Stimulated activated CD8-positive, alpha-beta memory T cell treated with anti-CD3 and anti-CD28 coated beads, Interleukin-12 subunit alpha, Interleukin-12 subunit beta, amount 100 ng/mL, for 4 hours (primary cell): ENCODE results near the gene CMIP.

Experiments used
- DNase-seq: peaks from one replicate; pipeline ENCODE4 v3.0.0-alpha.2; 2020; ENCODE audit warnings: low read depth

The CMIP gene

GRCh38 chr16:81703177-81704155 is 258.9 kb downstream of the CMIP start:
- DNase-seq, result no peak

GRCh38 chr16:81705261-81705660 is 260.7 kb downstream of the CMIP start:
- no peak for DNase-seq

DNA sequence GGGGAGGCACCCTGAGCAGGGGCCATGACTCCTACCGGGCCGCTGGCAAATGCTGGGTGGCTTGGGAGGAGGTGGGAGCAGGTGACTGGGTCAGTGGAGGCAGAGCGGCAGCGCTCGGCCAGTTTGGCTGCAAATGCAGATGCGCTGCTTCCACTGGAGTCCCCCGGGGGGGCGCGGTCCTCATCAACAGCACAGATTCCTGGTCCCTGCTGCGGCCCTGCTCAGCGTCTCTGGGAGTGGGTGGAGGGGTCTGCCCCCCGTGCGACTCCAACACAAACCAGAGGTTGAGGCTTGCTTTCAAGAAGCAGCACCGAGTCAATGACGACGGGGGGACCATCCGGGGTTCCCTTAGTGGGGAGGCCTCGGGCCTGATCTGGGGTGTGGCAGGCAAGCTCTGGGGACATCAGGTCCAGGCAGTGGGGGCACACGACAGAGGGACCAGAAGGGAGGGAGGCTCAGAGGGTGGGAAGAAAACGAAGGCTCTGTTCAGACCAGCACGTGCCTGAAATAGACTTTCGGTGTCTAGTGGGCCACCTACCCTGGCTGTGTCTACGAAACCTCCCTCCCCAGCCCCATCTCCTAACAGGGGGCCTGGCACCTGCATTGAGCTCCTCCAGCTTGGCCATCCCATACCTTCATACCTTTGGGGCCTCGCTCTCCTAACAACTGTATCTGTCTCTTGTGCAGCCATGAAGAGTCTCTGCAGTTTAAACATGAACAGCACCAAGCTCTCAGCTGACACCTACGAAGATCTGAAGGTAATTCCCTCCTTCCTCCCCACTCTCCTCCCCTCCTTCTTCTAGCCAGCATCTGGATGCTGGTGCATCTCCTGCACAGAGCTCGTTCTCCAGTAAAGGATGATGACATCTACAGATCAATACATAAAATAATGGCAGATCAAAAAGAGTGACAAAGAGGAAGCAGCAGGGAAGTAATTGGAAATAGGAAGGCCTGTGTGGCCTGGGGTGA is 262.0 kb downstream of the CMIP start:
- DNase-seq, result no peak

GRCh38 chr16:81707411-81708265 is 263.0 kb downstream of the CMIP start:
- DNase-seq, result no peak

DNA sequence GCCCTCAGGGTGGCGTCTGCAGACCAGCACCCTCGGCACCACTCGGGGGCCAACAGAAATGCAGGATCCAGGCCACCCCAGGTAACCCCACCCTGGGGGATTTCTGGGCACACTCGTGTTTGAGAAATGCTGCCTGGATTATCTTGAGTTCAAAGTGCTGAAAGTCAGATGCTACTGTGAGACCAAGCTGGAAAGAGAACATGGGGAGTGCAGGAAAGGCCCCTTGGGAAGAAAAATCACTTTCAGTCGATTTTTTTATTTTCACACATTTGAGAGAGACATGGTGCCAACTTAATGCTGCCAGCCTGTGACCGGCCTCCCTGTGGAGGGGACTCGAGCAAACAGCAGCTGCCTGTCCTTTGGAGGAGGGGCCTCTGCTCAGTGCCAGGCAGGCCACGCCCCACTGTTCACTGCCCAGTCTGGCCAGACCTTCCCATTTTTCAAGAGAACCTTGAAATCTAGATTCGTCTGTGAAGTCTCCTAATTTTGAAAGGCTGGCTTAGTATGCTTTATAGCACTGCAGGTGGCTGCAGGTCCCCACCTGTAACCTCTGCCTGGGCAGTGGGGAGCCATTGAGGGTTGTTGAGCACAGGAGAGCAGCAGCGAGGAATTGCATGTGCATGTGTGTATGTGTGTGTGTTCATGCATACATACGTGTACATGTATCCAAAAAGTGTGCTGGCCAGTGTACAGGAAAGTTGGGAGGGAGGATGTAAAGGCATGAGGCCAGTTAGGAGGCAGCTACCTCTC is 263.8 kb downstream of the CMIP start:
- no peak for DNase-seq

DNA sequence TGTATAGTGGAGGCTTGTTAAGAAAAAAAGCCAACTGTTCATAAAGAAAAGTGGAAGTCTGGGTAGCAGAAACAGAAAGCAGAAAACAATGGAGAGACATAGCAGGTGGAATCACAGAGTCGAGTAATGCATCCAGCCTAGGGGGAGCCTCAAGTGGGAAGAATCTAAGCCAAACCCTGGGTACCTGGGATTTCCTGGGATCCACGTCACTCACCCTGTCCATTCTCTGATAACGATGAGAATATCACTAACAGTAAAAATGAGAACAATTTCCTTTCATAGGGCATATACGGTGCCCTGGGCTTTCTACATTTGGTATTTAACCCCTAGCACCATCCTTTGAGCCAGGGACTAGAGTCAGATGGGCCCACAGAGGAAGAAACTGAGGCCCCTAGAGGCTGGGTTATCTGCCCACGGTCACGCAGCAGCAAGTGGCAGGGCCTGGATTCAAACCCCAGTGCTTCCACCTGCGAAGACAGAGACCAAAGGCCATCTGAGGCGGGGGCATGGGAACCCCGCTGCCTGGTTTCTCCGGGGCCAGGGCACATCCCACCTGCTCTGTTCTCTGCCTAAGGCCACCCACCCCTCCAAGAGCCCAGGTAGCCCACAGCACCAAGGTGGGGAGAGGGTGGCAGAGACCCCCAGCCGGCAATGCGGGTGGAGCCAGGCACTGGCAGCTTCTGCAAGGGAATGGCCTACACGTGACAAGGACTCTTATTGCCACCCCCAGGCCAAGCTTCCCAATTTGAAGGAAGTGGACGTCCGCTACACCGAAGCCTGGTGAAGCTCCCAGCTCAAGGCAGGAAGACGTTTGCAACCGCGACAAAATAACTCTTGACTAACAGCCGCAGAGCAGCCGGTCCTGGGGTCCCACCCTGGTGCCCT is 264.6 kb downstream of the CMIP start:
- no peak for DNase-seq

- no peak for DNase-seq
These were observed 265.4 kb downstream of the CMIP start for GRCh38 chr16:81710044-81710443.

DNA sequence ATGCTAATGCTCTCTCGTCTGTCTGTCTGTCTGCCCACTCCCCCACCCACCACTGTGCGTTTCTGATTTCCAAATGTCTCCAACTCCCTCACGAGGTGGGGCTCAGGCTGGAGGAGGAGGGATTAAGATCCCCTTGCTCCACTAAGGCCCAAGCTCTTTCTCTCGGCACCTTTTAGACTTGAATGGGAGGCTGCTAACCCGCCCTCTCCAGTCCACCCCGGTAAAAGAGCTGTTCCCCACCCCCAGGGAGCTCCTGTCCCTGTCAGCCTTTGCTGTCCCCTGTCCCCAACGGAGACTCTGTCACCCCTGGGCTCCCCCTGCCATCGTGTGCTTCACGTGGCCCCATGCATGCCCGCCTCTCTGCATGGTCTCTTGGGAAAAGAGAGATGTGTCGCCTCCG is 266.0 kb downstream of the CMIP start:
- DNase-seq, result no peak

- DNase-seq, result no peak
These were observed 267.2 kb downstream of the CMIP start for GRCh38 chr16:81711657-81712319.

DNA sequence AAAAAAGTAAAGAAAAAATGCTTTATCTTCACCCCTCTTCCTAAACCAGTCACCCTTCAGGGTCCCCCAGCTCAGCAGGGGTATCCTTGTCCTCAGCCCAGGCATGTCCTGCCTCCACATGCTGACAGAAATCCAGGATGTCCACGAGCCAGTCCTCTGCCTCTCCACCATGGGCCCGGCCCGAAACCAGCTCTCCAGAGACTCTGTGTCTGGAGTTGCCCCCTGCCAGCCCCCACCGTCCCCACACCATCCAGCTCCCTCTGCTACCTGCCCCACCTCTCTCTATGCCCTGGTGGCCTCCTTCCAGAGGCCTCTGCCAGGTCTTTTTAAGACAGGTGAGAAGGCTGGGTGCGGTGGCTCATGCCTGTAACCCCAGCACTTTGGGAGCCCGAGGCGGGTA is 268.1 kb downstream of the CMIP start:
- no peak for DNase-seq

DNA sequence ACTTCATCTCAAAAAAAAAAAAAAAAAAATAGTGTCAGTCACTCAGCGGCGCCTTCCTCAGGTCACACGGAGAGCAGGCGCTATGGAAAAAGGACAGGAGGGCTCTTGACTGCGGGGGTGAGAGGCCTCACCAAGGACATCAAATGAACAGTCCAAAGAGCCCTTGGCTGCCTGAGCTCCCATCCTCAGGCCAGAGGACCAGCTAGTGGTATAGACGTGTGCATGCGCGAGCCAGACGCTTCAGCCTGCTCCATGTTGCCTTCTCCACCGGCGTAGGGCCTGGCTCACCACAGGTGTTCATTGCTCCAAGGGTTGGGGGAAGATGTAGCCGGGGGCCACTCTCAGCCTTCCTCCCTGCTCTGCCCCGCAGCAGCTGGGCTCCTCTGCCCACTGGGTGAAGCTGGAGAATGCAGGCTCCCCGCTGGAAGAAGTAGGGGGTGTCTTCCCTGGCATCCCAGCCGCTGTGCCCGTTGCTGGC is 268.7 kb downstream of the CMIP start:
- no peak for DNase-seq

- DNase-seq, result no peak
These were observed 269.2 kb downstream of the CMIP start for GRCh38 chr16:81713796-81714195.

DNA sequence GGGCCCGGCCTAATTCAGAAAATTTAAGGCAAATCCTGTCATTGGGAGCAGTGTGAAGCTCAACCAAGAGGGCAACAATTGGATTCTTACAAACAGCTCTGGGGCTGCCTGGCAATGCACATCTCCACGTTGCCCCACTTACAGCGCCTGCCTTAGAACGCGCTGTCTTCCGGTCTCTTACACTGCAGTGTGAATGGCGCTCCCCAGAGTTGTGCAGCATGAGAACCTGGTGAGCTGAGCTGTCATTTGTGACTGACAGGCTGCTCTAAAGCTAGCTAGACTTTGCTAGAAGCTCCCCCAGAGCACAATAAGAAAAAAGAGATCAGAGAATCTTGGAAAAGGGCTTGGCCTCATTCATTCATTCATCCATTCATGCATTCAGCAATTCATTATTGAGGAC is 270.0 kb downstream of the CMIP start:
- DNase-seq, result no peak

DNA sequence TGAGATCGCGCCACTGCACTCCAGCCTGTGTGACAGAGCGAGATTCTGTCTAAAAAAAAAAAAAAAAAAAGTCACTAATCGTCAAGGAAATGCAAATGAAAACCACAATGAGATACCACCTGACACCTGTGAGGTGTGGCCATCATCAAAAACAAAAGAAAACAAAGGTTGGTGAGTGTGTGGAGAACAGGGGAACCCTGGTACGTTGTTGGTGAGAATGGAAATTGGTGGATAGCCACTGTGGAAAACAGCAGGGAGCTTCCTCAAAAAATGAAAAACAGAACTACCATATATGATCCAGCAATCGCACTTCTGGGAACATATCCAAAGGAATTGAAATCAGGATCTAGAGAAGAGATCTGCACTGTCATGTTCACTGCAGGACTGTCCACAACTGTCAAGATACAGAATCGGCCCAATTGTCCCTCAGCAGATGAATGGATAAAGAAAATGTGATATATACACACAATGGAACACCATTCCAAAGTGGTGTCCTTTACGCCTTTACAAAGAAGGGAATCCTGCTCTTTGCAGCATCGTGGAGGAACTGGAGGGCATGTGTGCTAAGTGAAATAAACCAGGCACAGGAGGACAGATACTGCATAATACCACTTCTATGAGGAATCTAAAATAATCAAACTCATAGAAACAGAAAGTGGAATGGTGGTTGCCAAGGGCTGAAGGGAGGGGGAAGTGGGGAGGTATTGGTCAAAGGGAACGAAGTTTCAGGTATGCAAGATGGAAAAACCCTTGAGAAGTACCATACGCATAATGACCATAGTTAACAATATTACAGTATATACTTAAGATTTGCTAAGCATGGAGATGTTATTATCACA is 271.0 kb downstream of the CMIP start:
- no peak for DNase-seq

DNA sequence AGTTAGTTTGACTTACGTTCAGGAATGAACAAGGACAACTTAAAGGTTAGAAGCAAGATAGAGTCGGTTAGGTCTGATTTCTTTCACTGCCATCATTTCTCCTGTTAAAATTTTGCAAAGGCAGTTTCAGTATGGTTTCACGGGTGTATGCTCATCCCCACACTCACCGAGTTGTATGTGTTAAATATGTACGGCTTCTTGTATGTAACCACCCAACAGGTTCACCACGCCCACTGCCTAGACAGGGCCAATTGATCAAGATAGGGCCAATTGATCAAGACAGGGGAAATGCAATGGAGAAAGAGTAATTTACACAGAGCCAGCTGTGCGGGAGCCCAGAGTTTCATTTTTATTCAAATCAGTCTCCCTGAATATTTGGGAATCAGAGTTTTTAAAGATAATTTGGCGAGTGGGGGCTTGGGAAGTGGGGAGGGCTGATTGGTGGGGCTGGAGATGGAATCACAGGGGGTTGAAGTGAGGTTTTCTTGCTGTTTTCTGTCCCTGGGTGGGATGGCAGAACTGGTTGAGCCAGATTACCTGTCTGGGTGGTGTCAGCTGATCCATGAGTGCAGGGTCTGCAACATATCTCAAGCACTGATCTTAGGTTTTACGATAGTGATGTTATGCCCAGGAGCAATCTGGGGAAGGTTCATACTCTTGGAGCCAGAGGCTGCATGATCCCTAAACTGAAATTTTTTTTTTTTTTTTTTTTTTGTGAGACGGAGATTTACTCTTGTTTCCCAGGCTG is 272.0 kb downstream of the CMIP start:
- no peak for DNase-seq

- no peak for DNase-seq
These were observed 273.1 kb downstream of the CMIP start for GRCh38 chr16:81717662-81718189.

GRCh38 chr16:81718637-81719036 is 274.0 kb downstream of the CMIP start:
- no peak for DNase-seq
